A549 treated with AZD9567 at 1 μM for 4 hours (cell line): Measurements from ENCODE around the gene CAP2. TPM values are rescaled to one million over a fixed set of nuclear protein-coding genes. Genes with fewer than 3 reads are reported as not detected.

Experiments used
- total RNA-seq: library from RNA; stranded (reverse); fragments of 200-300 nt; extraction: Qiagen RNA extraction; gene quantifications from 5 replicates; pipeline ENCODE4 v1.2.3, GENCODE V29; 2022; ENCODE audit not compliant: insufficient read depth

CAP2 gene
- 9.9 to 19.8 TPM (median 11.3 TPM) in 5 replicates for total RNA-seq

GRCh38 chr6:17392978-17393891 is at the start of gene CAP2:
Gene CAP2, plus strand, starts transcription at chr6:17393595. Its CDS starts 27,961 bp downstream, at chr6:17421556.

GRCh38 chr6:17599877-17600526 is 206.6 kb downstream of the CAP2 start, which contains the start of gene FAM8A1:
Gene FAM8A1, plus strand, starts transcription at chr6:17600302. Its CDS starts 108 bp downstream, at chr6:17600410.

Other genes with a start within 250 kb of the CAP2 start
- gene RBM24, start 112.2 kb upstream of the CAP2 start, total RNA-seq, result 5.0 to 7.8 TPM (median 6.1 TPM) in 5 replicates
- gene FAM8A1, start 206.7 kb downstream of the CAP2 start, total RNA-seq, result 3.4 to 4.9 TPM (median 4.5 TPM) in 5 replicates